Mucosa of rectum (tissue), 2 donors: Measurements from ENCODE around the gene FGF1.

Source experiments
- H3K27ac ChIP-seq, 2 donors: one replicate each; pipeline ENCODE4 v1.7.0; 2013; ENCODE audit warnings: inconsistent platforms in 2 of 2, low read depth in 2 of 2, low read length in 2 of 2
- H3K27me3 ChIP-seq, 2 donors: one replicate each; pipeline ENCODE4 v1.7.0; 2013; ENCODE audit warnings: low read length in 2 of 2; ENCODE audit not compliant: control insufficient read depth in 2 of 2, insufficient read depth in 2 of 2
- H3K36me3 ChIP-seq, 2 donors: one replicate each; pipeline ENCODE4 v1.7.0; 2013; ENCODE audit warnings: low read length in 2 of 2; ENCODE audit not compliant: control insufficient read depth in 2 of 2, insufficient read depth in 2 of 2
- H3K4me1 ChIP-seq, 2 donors: one replicate each; pipeline ENCODE4 v1.7.0; 2013; ENCODE audit warnings: low read length in 2 of 2, mild to moderate bottlenecking in 1 of 2; ENCODE audit not compliant: control insufficient read depth in 2 of 2, insufficient read depth in 2 of 2
- H3K4me3 ChIP-seq, 2 donors: one replicate each; pipeline ENCODE4 v1.7.0; 2013; ENCODE audit warnings: low read length in 2 of 2
- H3K9ac ChIP-seq, 2 donors: one replicate each; pipeline ENCODE4 v1.7.0; 2013; ENCODE audit warnings: low read length in 2 of 2, low read depth in 1 of 2, mild to moderate bottlenecking in 1 of 2
- H3K9me3 ChIP-seq, 2 donors: one replicate each; pipeline ENCODE4 v1.7.0; 2013; ENCODE audit warnings: low read length in 2 of 2; ENCODE audit not compliant: control insufficient read depth in 2 of 2
- donor health status: healthy.
- donor health status: Normal muscosa, but diverticular disease.

FGF1 gene

GRCh38 chr5:142671266-142671665, 14.6 kb downstream of the FGF1 start:
- H3K36me3 ChIP-seq = no peaks in the 10 kb centered on the region
- no peak overlapping the region for H3K9ac ChIP-seq
- no peak overlapping the region for H3K27ac ChIP-seq
- no peak overlapping the region for H3K4me3 ChIP-seq
- H3K27me3 ChIP-seq = no peaks in the 10 kb centered on the region
- H3K9me3 ChIP-seq = no peaks in the 10 kb centered on the region
- H3K4me1 ChIP-seq = no peaks in the 10 kb centered on the region

- Histone ChIP-seq H3K27ac (no peak overlapping the region), H3K9ac (no peak overlapping the region), H3K36me3 (no peaks in the 10 kb centered on the region), H3K27me3 (no peaks in the 10 kb centered on the region), H3K9me3 (no peaks in the 10 kb centered on the region), H3K4me3 (no peak overlapping the region), H3K4me1 (no peaks in the 10 kb centered on the region)
Observed at GRCh38 chr5:142670804-142671203, 15.1 kb downstream of the FGF1 start.

- Histone ChIP-seq H3K4me1 (no peaks in the 10 kb centered on the region), H3K9ac (no peak overlapping the region), H3K27ac (no peak overlapping the region)
Observed at GRCh38 chr5:142669477-142669876, 16.4 kb downstream of the FGF1 start.

GRCh38 chr5:142668336-142668735, 17.6 kb downstream of the FGF1 start:
- H3K4me1 ChIP-seq = no peaks in the 10 kb centered on the region
- H3K36me3 ChIP-seq = no peaks in the 10 kb centered on the region
- no peaks in the 10 kb centered on the region for H3K9me3 ChIP-seq
- H3K4me3 ChIP-seq = no peak overlapping the region
- H3K9ac ChIP-seq = no peak overlapping the region
- no peaks in the 10 kb centered on the region for H3K27me3 ChIP-seq
- H3K27ac ChIP-seq = no peak overlapping the region

More at GRCh38 chr5:142669477-142669876, 16.4 kb downstream of the FGF1 start:
- H3K27me3 ChIP-seq = no peaks in the 10 kb centered on the region
- H3K4me3 ChIP-seq = no peak overlapping the region
- no peaks in the 10 kb centered on the region for H3K9me3 ChIP-seq
- H3K36me3 ChIP-seq = no peaks in the 10 kb centered on the region

- H3K36me3 ChIP-seq = no peaks in the 10 kb centered on the region
- H3K27ac ChIP-seq = no peak overlapping the region
- H3K27me3 ChIP-seq = no peaks in the 10 kb centered on the region
- H3K4me1 ChIP-seq = no peaks in the 10 kb centered on the region
- no peak overlapping the region for H3K9ac ChIP-seq
- H3K9me3 ChIP-seq = no peaks in the 10 kb centered on the region
- no peak overlapping the region for H3K4me3 ChIP-seq
Observed at GRCh38 chr5:142667831-142668230, 18.1 kb downstream of the FGF1 start.

GRCh38 chr5:142664636-142665035, 21.3 kb downstream of the FGF1 start:
- no peak overlapping the region for H3K9ac ChIP-seq
- H3K36me3 ChIP-seq = no peaks in the 10 kb centered on the region
- H3K4me1 ChIP-seq = no peaks in the 10 kb centered on the region
- no peaks in the 10 kb centered on the region for H3K27me3 ChIP-seq
- no peaks in the 10 kb centered on the region for H3K9me3 ChIP-seq
- H3K4me3 ChIP-seq = no peak overlapping the region
- no peak overlapping the region for H3K27ac ChIP-seq

- H3K27me3 ChIP-seq = no peaks in the 10 kb centered on the region
- H3K36me3 ChIP-seq = no peaks in the 10 kb centered on the region
- no peaks in the 10 kb centered on the region for H3K4me1 ChIP-seq
- no peaks in the 10 kb centered on the region for H3K9me3 ChIP-seq
- H3K9ac ChIP-seq = no peak overlapping the region
- H3K27ac ChIP-seq = no peak overlapping the region
- no peak overlapping the region for H3K4me3 ChIP-seq
Observed at GRCh38 chr5:142664067-142664466, 21.8 kb downstream of the FGF1 start.

- Histone ChIP-seq H3K9ac (no peak overlapping the region), H3K36me3 (no peaks in the 10 kb centered on the region), H3K27me3 (no peaks in the 10 kb centered on the region), H3K4me3 (no peak overlapping the region), H3K9me3 (no peaks in the 10 kb centered on the region), H3K4me1 (no peaks in the 10 kb centered on the region), H3K27ac (no peak overlapping the region)
Observed at GRCh38 chr5:142663246-142663645, 22.6 kb downstream of the FGF1 start.

GRCh38 chr5:142661957-142662356, 23.9 kb downstream of the FGF1 start:
- no peaks in the 10 kb centered on the region for H3K27me3 ChIP-seq
- H3K9ac ChIP-seq = no peak overlapping the region
- H3K27ac ChIP-seq = no peak overlapping the region
- no peaks in the 10 kb centered on the region for H3K9me3 ChIP-seq
- no peaks in the 10 kb centered on the region for H3K36me3 ChIP-seq
- no peaks in the 10 kb centered on the region for H3K4me1 ChIP-seq
- H3K4me3 ChIP-seq = no peak overlapping the region

GRCh38 chr5:142661143-142661542, 24.7 kb downstream of the FGF1 start:
- Histone ChIP-seq H3K9ac (no peak overlapping the region), H3K27me3 (no peaks in the 10 kb centered on the region), H3K4me3 (no peak overlapping the region), H3K4me1 (no peaks in the 10 kb centered on the region), H3K9me3 (no peaks in the 10 kb centered on the region), H3K36me3 (no peaks in the 10 kb centered on the region), H3K27ac (no peak overlapping the region)

- Histone ChIP-seq H3K4me3 (no peak overlapping the region), H3K36me3 (no peaks in the 10 kb centered on the region), H3K27me3 (no peaks in the 10 kb centered on the region), H3K9ac (no peak overlapping the region), H3K9me3 (no peaks in the 10 kb centered on the region), H3K4me1 (no peaks in the 10 kb centered on the region), H3K27ac (no peak overlapping the region)
Observed at GRCh38 chr5:142660731-142661130, 25.2 kb downstream of the FGF1 start.
